MM.1S (cell line): ENCODE data around the gene MYEF2.

Source experiments
- DNase-seq: peaks from one replicate; pipeline ENCODE4 v3.0.0-alpha.2; 2015
- H2AFZ ChIP-seq: fragments of 300-600 bp; sonication (generic); 2 replicates; pipeline ENCODE4 v1.6.0; 2016; ENCODE audit warnings: antibody characterized with exemption, low read length
- H3F3A ChIP-seq: fragments of 300-600 bp; sonication (generic); 2 replicates; pipeline ENCODE4 v1.6.1; 2016; ENCODE audit warnings: mild to moderate bottlenecking, antibody characterized with exemption, low read length, moderate library complexity, mixed read lengths; ENCODE audit not compliant: insufficient read depth
- H3K27ac ChIP-seq: fragments of 300-600 bp; sonication (generic); 2 replicates; pipeline ENCODE4 v1.5.1; 2016; ENCODE audit warnings: mild to moderate bottlenecking, low read length
- H3K27me3 ChIP-seq: fragments of 300-600 bp; sonication (generic); replicated peaks from 2 replicates; pipeline ENCODE4 v1.6.0; 2016; ENCODE audit warnings: low read length; ENCODE audit not compliant: insufficient read depth
- H3K36me3 ChIP-seq: fragments of 300-600 bp; sonication (generic); replicated peaks from 2 replicates; pipeline ENCODE4 v1.6.1; 2016; ENCODE audit warnings: mild to moderate bottlenecking, low read length, mixed read lengths; ENCODE audit not compliant: insufficient read depth
- H3K4me1 ChIP-seq: fragments of 300-600 bp; sonication (generic); 2 replicates; pipeline ENCODE4 v1.6.1; 2016; ENCODE audit warnings: low read length, mixed read lengths
- H3K4me2 ChIP-seq: fragments of 300-600 bp; sonication (generic); 2 replicates; pipeline ENCODE4 v1.6.0; 2016; ENCODE audit warnings: low read depth, low read length
- H3K4me3 ChIP-seq: fragments of 300-600 bp; sonication (generic); 2 replicates; pipeline ENCODE4 v1.5.1; 2016; ENCODE audit warnings: low read length, mixed read lengths
- H3K79me2 ChIP-seq: fragments of 300-600 bp; sonication (generic); 2 replicates; pipeline ENCODE4 v1.6.1; 2016; ENCODE audit warnings: mixed run types, low read length, mixed read lengths
- H3K9ac ChIP-seq: fragments of 300-600 bp; sonication (generic); 2 replicates; pipeline ENCODE4 v1.6.1; 2016; ENCODE audit warnings: low read length, mixed read lengths
- H3K9me2 ChIP-seq: fragments of 300-600 bp; sonication (generic); replicated peaks from 2 replicates; pipeline ENCODE4 v1.6.1; 2016; ENCODE audit warnings: mild to moderate bottlenecking, low read length, mixed read lengths; ENCODE audit not compliant: insufficient read depth
- H3K9me3 ChIP-seq: fragments of 300-600 bp; sonication (generic); replicated peaks from 2 replicates; pipeline ENCODE4 v1.6.1; 2016; ENCODE audit warnings: mild to moderate bottlenecking, low read length, mixed read lengths; ENCODE audit not compliant: insufficient read depth
- H4K20me1 ChIP-seq: fragments of 300-600 bp; sonication (generic); 2 replicates; pipeline ENCODE4 v1.6.1; 2016; ENCODE audit warnings: mild to moderate bottlenecking, low read length, moderate library complexity, mixed read lengths; ENCODE audit not compliant: insufficient read depth
- EZH2 ChIP-seq: fragments of 300-600 bp; sonication (generic); optimal IDR thresholded peaks from 2 replicates; pipeline ENCODE3; 2017; ENCODE audit warnings: low read depth, mild to moderate bottlenecking, antibody characterized with exemption, low read length, mixed read lengths
- EZH2phosphoT487 ChIP-seq: fragments of 300-600 bp; sonication (generic); IDR thresholded peaks from 2 replicates; pipeline ENCODE4 v1.6.1; 2018; ENCODE audit warnings: antibody characterized with exemption, low read length
- TF ChIP-seq, protein P1 (sequence below): fragments of 300-600 bp; sonication (generic); IDR thresholded peaks from 2 replicates; pipeline ENCODE4 v1.5.1; 2016; ENCODE audit warnings: antibody characterized with exemption, low read length, mixed read lengths

MYEF2 gene, protein sequence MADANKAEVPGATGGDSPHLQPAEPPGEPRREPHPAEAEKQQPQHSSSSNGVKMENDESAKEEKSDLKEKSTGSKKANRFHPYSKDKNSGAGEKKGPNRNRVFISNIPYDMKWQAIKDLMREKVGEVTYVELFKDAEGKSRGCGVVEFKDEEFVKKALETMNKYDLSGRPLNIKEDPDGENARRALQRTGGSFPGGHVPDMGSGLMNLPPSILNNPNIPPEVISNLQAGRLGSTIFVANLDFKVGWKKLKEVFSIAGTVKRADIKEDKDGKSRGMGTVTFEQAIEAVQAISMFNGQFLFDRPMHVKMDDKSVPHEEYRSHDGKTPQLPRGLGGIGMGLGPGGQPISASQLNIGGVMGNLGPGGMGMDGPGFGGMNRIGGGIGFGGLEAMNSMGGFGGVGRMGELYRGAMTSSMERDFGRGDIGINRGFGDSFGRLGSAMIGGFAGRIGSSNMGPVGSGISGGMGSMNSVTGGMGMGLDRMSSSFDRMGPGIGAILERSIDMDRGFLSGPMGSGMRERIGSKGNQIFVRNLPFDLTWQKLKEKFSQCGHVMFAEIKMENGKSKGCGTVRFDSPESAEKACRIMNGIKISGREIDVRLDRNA

DNA sequence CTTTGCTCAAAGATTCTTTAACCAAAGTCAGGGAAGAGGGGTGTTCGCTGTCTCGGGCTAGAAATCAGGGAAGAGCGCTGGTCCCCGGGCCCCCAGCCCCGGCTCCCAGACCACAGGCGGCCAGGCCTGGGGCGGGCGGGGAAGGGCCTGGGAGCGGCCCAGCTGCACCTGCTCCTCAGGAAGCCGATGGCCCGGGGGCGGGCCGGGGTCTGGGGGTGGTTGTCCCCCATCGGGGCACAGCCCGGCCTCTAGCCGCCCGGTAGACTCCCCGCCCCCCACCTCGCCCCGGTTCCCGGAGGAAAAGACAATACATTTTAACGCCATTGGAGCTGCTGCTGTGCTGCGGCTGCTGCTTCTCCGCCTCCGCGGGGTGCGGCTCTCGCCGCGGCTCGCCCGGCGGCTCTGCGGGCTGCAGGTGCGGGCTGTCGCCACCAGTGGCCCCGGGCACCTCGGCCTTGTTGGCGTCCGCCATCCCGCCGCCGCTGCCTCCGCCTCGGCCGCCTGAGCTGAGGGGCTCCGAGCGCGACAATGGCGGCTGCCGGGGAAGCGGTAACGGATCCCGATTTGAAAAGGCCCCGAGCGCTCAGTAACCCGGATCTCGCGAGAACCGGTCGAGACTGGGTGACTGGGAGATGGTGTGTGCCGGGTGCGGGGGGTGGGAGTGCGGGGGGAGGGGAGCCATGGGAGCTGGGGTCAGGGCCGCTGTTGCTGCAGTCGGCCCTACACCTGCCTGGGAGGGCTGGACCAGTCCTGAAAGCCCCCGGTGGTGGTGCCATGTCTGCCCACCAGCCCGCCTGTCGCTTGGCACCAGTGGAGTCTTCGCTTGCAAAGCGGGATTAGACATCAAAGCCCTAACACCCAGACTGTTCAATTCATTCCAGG is at the start of gene MYEF2:
MYEF2 (minus strand) TSS at position 530 of the 882 bp plus-strand sequence; CDS start at position 472, 58 bp downstream.
- H3K4me3 ChIP-seq: peak within 1 kb of the TSS; percentile 59
- H3K9me3 ChIP-seq: no peaks in the 10 kb centered on the region
- no peaks in the 10 kb centered on the region; the same call in 1 of the 2 replicates for H3F3A ChIP-seq
- H3K9me2 ChIP-seq: no peaks in the 10 kb centered on the region
- peak within 1 kb of the TSS; percentile 52 for H3K4me2 ChIP-seq
- peaks cover 9% of the 10 kb centered on the region; the same call in 1 of the 2 replicates for H3K79me2 ChIP-seq
- H4K20me1 ChIP-seq: no peaks in the 10 kb centered on the region
- peak within 1 kb of the TSS; percentile 44; the same call in 1 of the 2 replicates for H3K27ac ChIP-seq
- peak within 1 kb of the TSS; percentile 89 for H2AFZ ChIP-seq
- no peaks in the 10 kb centered on the region for H3K36me3 ChIP-seq
- DNase-seq: peak; percentile 72
- no peak for TF ChIP-seq EZH2phosphoT487
- TF ChIP-seq, protein P1, sequence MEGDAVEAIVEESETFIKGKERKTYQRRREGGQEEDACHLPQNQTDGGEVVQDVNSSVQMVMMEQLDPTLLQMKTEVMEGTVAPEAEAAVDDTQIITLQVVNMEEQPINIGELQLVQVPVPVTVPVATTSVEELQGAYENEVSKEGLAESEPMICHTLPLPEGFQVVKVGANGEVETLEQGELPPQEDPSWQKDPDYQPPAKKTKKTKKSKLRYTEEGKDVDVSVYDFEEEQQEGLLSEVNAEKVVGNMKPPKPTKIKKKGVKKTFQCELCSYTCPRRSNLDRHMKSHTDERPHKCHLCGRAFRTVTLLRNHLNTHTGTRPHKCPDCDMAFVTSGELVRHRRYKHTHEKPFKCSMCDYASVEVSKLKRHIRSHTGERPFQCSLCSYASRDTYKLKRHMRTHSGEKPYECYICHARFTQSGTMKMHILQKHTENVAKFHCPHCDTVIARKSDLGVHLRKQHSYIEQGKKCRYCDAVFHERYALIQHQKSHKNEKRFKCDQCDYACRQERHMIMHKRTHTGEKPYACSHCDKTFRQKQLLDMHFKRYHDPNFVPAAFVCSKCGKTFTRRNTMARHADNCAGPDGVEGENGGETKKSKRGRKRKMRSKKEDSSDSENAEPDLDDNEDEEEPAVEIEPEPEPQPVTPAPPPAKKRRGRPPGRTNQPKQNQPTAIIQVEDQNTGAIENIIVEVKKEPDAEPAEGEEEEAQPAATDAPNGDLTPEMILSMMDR: peak; percentile 16
- no peak for TF ChIP-seq EZH2
- H3K4me1 ChIP-seq: peaks cover 17% of the 10 kb centered on the region
- peak within 1 kb of the TSS; percentile 75 for H3K9ac ChIP-seq
- H3K27me3 ChIP-seq: no peaks in the 10 kb centered on the region

DNA sequence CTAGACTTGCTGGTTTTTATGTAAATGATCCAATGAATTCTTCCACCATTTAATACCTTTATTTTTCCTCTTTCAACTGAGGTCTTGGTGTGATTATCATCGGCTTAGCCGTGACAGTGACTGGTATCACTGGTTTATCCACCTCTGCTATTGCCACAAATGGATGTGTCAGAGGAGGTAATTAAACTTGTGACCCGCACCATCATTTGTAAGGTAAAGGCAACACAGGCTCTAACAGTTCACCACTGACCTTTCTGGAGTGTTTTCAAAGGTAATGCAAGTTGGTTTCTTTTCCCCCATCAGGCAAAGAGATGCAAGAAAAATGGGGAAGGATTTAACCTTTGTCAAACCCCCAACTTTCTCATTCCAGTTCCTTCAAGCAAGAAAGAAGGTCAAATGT is 47.7 kb upstream of the MYEF2 start:
- H3K79me2 ChIP-seq: no peaks in the 10 kb centered on the region
- no peaks in the 10 kb centered on the region for H3K36me3 ChIP-seq
- H3K4me2 ChIP-seq: no peak overlapping the region
- H3K27me3 ChIP-seq: no peaks in the 10 kb centered on the region
- DNase-seq: no peak
- H3K4me3 ChIP-seq: no peak overlapping the region
- no peaks in the 10 kb centered on the region for H4K20me1 ChIP-seq
- no peaks in the 10 kb centered on the region for H3K9me3 ChIP-seq
- no peaks in the 10 kb centered on the region for H3K9me2 ChIP-seq
- TF ChIP-seq EZH2 (no peak), EZH2phosphoT487 (no peak)
- TF ChIP-seq, protein P1: no peak
- H2AFZ ChIP-seq: no peak overlapping the region
- no peak overlapping the region for H3K9ac ChIP-seq
- no peaks in the 10 kb centered on the region for H3F3A ChIP-seq
- H3K4me1 ChIP-seq: no peaks in the 10 kb centered on the region
- H3K27ac ChIP-seq: no peak overlapping the region

DNA sequence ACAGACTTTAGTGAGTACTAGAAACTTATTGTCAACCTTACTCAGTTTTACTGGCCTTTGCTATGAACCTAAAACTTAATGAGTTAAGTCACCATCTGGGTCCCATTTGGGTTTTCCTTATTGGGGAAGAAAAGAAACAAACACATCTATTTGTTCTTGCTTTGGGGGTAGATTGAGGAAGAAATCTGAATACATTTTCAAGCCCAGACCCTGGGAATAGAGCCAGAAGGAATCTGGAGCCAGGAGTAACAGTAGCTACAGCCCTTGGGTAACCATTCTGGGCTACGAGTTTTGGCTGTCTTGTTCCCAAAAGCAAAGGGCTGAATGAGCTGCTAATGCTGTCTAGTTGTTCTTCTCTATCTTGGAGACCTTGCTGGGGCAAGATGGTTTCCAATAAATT is 44.5 kb upstream of the MYEF2 start:
- no peak for DNase-seq
- H3K27me3 ChIP-seq: no peaks in the 10 kb centered on the region
- H3K4me3 ChIP-seq: no peak overlapping the region
- H3K36me3 ChIP-seq: no peaks in the 10 kb centered on the region
- H3F3A ChIP-seq: no peaks in the 10 kb centered on the region
- no peak overlapping the region for H3K9ac ChIP-seq
- H3K79me2 ChIP-seq: no peaks in the 10 kb centered on the region
- no peak overlapping the region for H3K27ac ChIP-seq
- H4K20me1 ChIP-seq: no peaks in the 10 kb centered on the region
- no peaks in the 10 kb centered on the region for H3K9me2 ChIP-seq
- TF ChIP-seq EZH2 (no peak), EZH2phosphoT487 (no peak)
- TF ChIP-seq, protein P1: no peak
- no peak overlapping the region for H2AFZ ChIP-seq
- H3K4me2 ChIP-seq: no peak overlapping the region
- H3K9me3 ChIP-seq: no peaks in the 10 kb centered on the region
- no peaks in the 10 kb centered on the region for H3K4me1 ChIP-seq
